HG03066 (cell line): ENCODE results near the gene DUSP12.
"Not testable (repeated sequence)": the region's sequence is repeated elsewhere in the genome, so short reads cannot be mapped to it uniquely, and the experiment has no call there.

Experiments
- ATAC-seq: cut with Tn5 transposase; IDR thresholded peaks from one replicate; pipeline ENCODE4 v1.9.1; 2021; ENCODE audit warnings: low read depth; ENCODE audit not compliant: unreplicated experiment

Gene DUSP12, protein sequence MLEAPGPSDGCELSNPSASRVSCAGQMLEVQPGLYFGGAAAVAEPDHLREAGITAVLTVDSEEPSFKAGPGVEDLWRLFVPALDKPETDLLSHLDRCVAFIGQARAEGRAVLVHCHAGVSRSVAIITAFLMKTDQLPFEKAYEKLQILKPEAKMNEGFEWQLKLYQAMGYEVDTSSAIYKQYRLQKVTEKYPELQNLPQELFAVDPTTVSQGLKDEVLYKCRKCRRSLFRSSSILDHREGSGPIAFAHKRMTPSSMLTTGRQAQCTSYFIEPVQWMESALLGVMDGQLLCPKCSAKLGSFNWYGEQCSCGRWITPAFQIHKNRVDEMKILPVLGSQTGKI

DNA sequence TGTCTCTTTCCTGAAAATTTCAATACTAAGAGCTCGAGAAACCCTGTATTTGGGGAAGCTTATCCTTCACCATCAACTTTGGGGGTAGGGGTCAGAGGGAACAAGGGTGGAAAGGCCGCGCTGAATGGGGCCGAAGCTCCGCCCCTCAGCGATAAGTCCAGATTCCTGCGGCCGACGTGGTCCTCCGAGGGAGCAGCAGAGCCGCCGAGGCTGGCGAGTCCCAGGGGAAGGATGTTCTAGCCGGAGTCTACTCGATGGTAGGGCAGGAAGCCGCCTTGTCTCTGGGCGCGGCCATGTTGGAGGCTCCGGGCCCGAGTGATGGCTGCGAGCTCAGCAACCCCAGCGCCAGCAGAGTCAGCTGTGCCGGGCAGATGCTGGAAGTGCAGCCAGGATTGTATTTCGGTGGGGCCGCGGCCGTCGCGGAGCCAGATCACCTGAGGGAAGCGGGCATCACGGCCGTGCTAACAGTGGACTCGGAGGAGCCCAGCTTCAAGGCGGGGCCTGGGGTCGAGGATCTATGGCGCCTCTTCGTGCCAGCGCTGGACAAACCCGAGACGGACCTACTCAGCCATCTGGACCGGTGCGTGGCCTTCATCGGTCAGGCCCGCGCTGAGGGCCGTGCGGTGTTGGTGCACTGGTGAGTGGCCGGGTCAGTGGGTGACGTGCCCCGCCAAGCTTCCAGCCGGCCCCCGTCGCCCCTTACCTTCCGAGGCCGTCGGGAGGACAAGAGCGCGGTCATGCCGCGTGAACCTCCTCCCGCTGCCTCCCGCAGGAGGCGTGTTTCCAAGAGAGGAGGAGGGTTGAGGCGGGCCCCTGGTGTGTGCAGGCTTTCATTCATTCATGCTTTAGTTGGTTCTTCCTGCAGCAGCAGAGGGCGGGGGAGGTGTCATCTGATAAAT lies at the start of gene DUSP12:
Gene DUSP12, plus strand, starts transcription at position 278 of the 899 bp plus-strand sequence. Its CDS starts 16 bp downstream, at position 294.
- peak; percentile 93 for ATAC-seq

DNA sequence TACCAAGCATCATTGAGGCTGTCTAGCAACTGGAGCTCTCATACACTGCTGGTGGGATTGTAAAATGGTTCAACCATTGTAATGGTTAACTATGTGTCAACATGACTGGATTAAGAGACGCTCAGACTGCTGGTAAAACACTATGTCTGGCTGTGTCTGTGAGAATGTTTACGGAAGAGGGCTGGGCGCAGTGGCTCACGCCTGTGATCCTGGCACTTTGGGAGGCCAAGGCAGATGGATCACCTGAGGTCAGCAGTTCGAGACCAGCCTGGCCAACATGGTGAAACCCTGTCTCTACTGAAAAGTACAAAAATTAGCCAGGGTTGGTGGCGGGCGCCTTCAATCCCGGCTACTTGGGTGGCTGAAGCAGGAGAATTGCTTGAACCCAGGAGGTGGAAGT lies 47.3 kb upstream of the DUSP12 start:
- no peak for ATAC-seq

DNA sequence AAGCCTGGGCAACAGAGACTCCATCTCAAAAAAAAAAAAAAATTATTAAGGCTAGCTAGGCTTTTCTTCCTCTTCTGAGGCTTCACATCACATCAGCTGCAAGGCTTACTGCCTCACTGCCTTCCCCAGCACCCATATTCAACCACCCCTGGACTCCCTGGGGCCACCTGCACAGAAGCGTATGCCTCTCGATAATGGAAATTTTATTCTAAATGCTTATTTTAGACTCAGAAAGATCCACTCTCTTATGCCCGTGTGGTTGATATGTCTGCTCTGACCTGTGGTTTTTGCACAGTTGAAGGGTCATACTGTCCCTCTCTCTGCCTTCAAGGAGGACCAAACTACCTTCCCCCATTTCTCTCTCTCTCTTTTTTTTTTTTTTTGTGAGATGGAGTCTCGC lies 44.0 kb upstream of the DUSP12 start:
- peak; percentile 35 for ATAC-seq

DNA sequence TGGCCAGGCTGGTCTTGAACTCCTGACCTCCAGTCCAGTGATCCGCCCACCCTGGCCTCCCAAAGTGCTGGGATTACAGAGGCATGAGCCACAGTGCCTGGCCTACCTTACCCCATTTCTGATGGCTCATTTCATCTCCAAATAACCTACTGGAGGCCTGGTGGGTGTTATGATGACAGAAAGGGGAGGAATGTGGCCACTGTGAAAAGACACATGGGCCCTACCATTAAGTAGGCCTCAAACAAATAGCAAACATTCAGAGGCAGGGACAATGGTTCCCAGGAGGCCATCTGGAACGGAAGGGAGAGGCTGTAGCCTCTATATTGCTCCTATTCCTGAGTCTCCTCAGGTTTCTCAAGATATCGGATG lies 43.5 kb upstream of the DUSP12 start:
- no peak for ATAC-seq

DNA sequence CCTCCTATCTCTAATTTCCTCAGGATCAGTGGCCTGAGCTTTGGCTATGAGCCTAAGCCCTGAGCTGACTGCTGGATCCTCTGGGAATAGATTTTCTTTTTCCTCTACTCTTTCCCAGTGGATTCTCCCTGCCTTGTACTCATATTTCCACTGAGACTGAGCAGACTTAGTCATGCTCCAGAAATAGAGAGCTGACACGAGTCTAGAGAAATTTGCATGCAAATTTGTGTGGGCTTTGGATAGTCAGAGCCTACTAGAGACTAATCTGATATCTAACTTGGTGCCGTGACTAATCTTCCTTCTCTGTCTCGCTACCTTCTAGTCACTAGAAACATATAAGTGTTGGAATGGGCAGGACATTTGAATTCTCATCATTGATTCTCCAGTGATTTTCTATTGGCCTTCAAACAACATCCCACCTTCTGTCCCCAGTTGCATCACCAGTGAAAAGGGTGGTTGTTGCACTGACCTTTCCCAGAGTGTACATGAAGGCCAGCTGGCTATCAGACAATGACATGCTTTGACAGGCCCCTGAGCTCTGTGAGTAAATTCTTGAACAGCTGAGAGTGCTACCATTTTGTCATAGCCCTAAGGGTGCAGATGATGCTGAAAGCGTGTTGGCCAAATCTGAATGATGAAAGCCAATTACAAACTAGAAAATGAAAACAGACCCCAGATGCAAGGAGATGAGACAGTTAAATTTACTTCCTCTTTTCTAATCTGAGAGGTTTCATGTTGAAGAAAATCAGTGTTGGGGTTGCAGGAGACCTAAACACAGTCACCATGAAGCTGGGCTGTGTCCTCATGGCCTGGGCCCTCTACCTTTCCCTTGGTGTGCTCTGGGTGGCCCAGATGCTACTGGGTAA lies 42.9 kb upstream of the DUSP12 start, which contains the start of gene FCRLA:
Gene FCRLA, plus strand, starts transcription at position 748 of the 866 bp plus-strand sequence. Its CDS starts 36 bp downstream, at position 784.
- ATAC-seq = peak; percentile 61

DNA sequence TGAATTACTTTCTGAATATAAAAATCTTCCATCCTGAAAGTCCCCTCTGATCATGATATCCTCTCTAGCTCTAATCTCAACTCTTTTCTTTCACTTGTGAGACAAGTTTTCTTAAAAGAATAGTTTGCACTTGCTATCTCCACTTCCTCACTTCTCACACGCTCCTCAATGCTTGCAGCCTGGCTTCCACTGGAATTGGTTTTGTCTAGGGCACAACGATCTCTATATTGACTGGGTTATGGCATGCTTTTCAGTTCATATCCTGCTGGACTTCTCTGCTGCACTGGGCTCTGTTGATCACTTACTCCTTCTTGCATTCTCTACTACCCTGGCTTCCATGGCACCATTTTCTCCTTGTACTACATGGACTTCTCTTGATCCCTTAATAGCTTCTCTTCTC lies 42.1 kb upstream of the DUSP12 start:
- no peak for ATAC-seq

DNA sequence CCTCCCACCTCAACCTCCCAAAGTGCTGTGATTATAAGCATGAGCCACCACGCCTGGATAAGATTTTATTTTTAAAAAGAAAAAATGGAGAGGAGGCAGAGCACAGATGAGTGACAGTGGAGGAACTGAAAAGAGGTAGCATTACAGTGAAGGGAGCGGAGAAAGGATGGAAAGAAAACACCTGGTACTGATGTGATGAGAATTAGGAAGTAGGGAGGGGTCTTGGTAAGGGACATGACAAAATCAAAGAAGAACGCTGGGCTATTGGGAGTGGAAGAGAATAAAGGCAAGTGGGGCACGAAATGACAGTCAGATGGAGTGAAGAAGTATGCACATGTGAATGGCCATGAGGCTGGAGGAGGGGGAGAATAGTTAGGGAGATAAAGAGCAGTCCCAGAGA lies 40.2 kb upstream of the DUSP12 start:
- no peak for ATAC-seq

DNA sequence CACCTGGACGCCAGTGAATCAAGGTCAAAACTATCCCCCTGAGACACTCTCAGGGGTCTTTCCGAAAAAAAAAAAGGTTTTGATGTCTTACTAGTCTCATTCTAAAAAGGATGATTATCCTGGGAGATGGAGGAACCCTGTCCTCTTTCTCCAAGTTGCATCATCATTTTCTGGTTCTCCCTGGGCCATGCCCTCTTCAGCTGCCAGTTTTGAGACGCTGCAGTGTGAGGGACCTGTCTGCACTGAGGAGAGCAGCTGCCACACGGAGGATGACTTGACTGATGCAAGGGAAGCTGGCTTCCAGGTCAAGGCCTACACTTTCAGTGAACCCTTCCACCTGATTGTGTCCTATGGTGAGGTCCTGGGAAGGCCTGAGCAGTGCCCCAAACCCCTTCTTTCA lies 39.0 kb upstream of the DUSP12 start:
- no peak for ATAC-seq

DNA sequence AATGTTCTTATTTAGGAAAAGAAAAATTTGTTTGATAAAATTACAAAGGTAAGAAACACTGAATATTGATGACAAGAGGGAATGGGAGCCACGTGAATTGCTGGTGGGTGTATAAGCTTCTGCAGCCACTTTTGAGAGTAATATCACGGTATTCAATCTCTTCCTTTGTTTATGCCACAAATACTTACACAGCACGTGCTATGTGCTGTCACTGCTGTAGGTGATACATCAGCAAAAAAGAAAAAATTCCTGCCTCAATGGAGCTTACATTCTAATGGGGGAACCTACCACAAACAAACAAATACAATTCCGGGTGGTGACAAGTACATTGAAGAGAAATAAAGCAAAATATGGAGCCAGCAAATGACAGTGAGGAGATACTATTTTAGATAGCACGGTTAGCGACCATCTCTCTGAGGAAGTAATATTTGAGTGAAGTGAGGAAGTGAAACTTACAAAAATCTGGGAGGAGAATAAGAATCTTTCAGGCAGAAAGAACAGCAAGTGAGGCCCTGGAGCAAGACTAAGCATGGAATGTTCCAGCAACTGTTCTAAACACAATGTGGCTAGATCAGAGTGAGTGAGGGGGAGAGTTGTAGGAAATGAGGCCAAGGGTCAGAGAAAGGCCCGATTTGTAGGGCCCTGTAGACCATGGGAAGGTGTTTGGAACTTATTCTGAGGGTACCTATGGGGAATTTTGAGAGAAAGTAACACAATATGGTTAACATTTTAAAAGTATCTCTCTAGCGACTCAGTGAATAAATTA lies 30.8 kb upstream of the DUSP12 start:
- ATAC-seq = peak; percentile 57

DNA sequence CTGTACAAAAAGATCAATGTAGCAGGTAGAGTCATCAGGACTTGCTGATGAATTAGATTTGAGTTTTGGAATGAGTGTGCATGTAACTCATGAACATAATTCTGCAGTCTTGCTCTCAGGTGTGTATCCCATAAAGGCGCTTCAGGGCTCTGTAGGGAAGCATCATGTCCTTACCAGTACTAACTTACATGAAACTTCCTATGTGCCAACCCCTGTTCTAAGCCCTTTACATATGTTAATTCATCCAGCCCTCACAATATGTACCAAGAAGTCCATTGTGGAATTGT lies 30.3 kb upstream of the DUSP12 start:
- ATAC-seq = peak; percentile 41

DNA sequence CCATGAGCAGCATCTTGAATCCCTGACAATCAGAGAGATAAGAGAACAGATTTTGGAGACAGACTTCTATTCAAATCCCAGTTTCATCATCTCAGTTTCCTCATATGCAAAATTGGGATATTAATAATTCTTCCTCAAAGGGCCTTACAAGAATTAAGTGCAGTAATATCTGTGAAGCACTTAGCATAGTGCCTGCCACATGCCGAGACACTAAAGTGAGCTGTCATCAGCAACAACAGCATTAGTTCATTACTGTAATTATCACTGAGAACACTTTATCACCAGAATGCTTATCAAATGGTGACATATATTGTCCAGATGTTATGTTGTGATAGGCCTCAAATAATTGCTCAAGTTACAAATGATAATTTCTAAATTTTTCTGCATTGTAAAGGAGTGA lies 29.2 kb upstream of the DUSP12 start:
- no peak for ATAC-seq

DNA sequence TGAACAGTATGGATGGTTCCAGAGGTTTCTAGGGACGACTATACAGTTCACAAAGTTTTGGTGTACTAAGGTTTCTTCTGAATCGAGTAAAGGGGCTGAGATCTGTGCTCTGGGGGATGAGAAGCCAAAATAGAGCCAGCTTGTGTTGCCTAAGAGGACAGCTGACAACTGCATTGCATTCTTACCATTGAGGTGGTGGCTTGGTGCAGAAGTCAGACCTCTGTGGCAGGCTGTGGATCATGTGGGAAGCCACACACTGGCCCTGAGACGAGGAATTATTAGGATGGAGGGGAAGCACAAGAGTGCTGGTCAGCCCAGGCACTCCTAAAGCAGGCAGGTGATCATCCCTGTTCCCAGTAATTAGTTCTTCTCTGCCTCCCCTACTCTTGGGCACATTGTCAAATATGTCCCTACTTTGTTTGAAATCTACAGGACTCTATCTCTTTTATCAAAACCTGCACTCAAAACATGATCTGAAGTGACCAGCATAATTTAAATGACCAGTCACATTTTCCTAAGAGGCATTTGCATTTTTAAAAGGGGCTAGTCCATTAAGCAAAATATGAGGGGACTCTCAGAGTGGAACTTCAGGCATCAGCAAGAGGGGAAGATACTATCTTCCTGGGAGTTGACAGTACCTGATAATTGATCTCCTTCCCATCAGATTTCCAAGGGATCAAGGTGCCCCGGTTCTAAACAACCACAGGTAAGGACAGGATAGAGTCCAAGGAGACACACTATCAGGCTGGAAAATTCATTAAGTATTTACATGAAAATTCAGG lies 28.4 kb upstream of the DUSP12 start, which contains the start of gene FCRLB:
Gene FCRLB, plus strand, starts transcription at position 589 of the 782 bp plus-strand sequence. CDS start 1,129 bp downstream, outside the sequence.
- ATAC-seq = no peak

DNA sequence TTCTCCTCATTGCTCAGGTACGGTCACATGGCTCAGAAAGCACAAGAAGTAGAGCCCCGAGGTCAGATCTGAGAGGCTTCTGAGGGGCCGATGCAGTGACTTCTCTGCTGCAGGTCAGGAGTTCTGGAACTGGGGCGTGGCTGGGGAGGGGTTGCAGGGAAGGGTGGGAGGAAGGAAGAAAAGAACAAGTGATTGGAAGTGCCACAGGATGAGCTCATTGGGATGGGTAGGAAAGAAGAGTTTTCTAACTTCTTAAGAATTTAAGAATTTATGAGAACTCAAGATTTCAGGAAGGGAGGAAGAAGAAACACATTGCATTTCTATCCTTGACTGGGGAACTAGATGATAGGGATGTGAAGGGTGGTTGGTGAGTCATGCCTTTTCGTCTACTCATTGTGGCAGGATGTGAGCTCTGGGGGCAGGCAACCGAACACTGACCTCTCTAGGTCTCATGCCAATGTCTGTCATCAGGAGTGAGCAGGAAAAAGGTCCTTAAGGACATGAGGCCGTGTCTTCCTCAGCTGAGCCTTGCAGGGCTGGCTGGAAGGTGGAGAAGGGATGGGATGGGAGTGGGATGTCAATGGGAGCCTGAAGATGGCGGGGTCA lies 27.7 kb upstream of the DUSP12 start:
- ATAC-seq = no peak

DNA sequence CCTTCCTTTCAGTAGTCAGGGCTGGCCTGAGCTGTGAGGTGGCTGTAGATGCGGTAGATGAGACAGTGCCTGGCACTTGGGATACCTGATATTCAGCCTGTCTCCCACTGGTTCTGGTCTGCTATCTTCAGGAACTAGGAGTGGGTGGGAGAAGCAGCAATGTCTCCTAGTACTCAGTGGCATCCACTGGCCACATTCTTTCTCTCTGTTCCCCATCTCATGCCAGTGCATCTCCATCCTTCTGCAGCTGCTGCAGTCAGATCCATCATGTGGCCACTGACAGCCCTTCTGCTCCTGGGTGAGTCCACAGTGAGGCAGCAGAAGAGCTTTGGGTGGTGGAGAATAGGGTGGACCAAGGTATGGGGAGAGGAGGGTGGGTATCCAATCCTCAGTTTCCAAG lies 27.2 kb upstream of the DUSP12 start:
- ATAC-seq = no peak

DNA sequence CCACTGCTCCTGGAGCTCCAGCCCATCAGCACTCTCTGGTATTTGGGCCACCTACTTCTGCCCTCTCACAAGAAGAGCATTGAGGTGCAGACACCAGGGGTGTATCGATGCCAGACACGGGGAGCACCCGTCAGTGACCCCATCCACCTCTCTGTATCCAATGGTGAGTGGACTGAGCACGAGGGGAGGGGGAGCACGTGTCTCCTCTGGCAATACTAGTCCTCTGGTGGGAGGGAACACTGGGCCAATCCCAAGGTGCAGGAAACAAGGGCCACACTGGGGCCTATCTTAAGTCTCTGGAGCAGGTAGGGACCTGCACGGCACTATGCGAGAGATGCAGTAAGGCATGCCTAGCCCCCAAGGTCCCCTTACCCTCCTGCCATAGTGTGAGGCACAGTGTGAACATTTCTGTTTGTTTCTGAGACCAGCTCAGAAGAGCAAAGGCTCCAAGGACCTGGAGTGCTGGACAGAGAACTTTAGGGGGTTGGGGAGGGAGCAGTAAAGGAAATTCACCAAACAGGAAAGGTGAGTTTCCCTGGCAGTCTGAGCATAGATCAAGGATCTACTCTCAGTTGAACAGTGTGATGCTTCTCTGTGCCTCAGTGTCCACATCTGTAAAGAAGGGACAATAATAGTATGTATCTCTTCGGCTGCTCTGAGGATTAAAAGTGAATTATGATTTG lies 26.0 kb upstream of the DUSP12 start:
- no peak for ATAC-seq

DNA sequence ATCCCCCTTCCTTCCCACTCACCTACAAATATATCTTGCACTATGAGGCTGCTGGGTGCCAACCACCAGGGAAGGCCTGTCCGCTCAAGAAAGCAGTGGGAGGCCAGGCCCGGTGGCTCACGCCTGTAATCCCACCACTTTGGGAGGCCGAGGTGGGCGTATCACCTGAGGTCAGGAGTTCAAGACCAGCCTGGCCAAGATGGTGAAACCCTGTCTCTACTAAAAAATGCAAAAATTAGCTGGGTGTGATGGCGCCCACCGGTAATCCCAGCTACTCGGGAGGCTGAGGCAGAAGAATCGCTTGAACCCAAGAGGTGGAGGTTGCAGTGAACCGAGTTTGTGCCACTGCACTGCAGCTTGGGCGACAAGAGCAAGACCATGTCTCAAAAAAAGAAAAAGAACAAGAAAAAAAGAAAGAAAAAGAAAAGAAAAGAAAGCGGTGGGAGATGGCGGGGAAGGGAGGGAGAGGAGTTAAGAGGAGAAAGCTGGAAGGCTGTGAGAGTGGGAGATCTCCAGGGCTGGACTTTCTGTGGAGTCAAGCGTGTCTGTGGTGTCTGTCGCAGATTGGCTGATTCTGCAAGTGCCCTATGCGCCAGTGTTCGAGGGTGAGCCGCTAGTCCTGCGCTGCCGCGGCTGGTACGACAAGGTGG lies 24.2 kb upstream of the DUSP12 start:
- ATAC-seq = not testable (repeated sequence)

DNA sequence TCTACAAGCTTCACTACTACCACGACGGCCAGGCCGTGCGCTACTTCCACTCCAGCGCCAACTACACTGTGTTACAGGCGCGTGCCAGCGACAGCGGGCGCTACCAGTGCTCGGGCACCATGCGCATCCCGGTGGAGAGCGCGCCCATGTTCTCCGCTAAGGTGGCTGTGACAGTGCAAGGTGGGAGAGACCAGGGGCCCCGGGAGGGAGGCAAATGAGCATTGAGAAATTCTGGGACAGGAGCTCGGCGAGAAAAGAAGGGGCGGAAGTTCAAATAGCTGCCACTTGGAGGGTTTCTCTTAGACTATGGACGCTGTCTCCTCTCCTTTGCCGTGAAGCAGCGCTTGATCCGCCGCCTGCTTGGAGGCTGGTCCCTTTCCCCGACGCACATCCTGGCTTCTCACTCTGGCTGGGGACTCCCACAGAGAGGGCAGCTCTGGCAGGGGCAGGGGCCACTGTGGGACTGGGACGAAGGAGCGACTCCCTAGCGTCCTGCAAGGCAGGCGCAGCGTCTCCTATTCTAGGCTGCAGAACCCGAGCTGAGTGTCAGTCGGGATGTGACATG lies 23.6 kb upstream of the DUSP12 start:
- peak; percentile 8 for ATAC-seq
